ENCODE results near the gene PKD1.

DNA sequence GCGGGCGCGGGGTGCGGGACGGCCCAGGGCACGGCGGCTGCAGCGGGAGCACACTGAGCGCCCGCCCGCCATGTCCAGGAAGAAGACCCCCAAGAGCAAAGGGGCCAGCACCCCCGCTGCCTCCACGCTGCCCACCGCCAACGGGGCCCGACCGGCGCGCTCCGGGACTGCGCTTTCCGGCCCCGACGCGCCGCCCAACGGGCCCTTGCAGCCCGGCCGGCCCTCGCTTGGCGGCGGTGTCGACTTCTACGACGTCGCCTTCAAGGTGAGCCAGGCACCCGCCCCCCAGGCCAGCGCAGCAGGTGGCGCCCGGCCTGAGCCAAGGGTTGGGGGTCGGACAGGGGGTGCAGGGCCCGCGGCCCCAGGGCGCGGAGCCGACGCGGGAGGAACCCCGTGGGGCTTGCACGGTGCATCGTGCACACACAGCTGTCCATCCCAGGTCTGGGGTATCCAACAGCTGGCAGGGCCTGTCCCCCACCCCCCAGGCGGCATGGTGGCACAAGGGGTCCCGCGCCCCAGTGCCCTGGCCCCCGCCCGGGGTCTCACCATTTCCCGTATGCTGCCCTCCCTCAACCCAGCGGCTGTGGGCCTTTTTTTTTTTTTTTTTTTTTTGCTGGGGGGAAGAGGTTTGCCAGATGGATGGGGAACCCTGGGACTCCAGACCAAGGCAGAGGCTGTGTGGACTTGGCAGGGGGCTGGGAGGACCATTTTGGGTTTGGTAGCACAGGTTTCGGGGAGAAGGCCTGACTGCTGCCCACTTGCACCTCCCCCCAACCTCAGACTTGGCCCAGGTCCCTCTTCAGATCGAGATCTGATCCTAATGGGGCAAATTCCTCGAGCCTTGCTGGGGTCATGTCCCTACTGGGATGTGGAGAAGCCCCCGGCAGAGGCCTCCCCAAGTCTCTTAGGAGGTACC is 13.3 kb upstream of the PKD1 start:
- no peak for TF ChIP-seq EZH2 (IDR thresholded peaks at IDR 0.05; ENCODE audit: low read depth)
- TF ChIP-seq, protein P1, sequence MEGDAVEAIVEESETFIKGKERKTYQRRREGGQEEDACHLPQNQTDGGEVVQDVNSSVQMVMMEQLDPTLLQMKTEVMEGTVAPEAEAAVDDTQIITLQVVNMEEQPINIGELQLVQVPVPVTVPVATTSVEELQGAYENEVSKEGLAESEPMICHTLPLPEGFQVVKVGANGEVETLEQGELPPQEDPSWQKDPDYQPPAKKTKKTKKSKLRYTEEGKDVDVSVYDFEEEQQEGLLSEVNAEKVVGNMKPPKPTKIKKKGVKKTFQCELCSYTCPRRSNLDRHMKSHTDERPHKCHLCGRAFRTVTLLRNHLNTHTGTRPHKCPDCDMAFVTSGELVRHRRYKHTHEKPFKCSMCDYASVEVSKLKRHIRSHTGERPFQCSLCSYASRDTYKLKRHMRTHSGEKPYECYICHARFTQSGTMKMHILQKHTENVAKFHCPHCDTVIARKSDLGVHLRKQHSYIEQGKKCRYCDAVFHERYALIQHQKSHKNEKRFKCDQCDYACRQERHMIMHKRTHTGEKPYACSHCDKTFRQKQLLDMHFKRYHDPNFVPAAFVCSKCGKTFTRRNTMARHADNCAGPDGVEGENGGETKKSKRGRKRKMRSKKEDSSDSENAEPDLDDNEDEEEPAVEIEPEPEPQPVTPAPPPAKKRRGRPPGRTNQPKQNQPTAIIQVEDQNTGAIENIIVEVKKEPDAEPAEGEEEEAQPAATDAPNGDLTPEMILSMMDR (conservative IDR thresholded peaks at IDR 0.05), result no peak
